NT2/D1 (cell line): ENCODE data around the gene CREB3L1.

Experiments used
- SUZ12 ChIP-seq: IDR thresholded peaks from 2 replicates; pipeline ENCODE4 v1.6.1; 2011; ENCODE audit not compliant: insufficient read length, insufficient read depth; ENCODE audit errors: extremely low read depth
- YY1 ChIP-seq: IDR thresholded peaks from 2 replicates; pipeline ENCODE4 v1.6.1; 2011; ENCODE audit not compliant: insufficient read length, insufficient read depth
- ZNF274 ChIP-seq: IDR thresholded peaks from 2 replicates; pipeline ENCODE4 v1.6.1; 2011; ENCODE audit warnings: mild to moderate bottlenecking, low read depth, low read length

- TF ChIP-seq SUZ12 (no peak), ZNF274 (no peak), YY1 (no peak)
These were observed 30.4 kb upstream of the CREB3L1 start for GRCh38 chr11:46247090-46247489.
